GM12878 (cell line): ENCODE measurements around the gene FARS2. TPM values are rescaled to one million over a fixed set of nuclear protein-coding genes. Genes with fewer than 3 reads are reported as not detected.

Experiments used
- ATAC-seq: fragments of 200-7000 bp; cut with Tn5 transposase; 3 replicates; pipeline ENCODE4 v1.9.1; 2020; ENCODE audit warnings: mild to moderate bottlenecking, moderate library complexity
- BruUV-seq: library from RNA; stranded (reverse); fragments of 400-500 nt; replicated peaks from 2 replicates; lab custom pipeline; 2021; lab: Mats Ljungman, UMichigan
- CTCF ChIA-PET: fragments of 300-600 bp; sonication (Branson Sonifier 250); formaldehyde crosslinking; extraction: SDS; loops from one replicate; lab custom pipeline; 2021; ENCODE audit warnings: inconsistent platforms; lab: Yijun Ruan, JAX
- POLR2A ChIA-PET: fragments of 350-600 bp; formaldehyde crosslinking; extraction: SDS; loops from one replicate; lab custom pipeline; 2021; ENCODE audit warnings: inconsistent platforms; lab: Charles Lee
- RAD21 ChIA-PET: fragments of 300-600 bp; sonication (Branson Sonifier 250); formaldehyde crosslinking; loops from one replicate; lab custom pipeline; 2023; ENCODE audit warnings: antibody characterized with exemption; ENCODE audit not compliant: unreplicated experiment; lab: Charles Lee
- SMC1A ChIA-PET: fragments of 300-600 bp; sonication (Branson Sonifier 250); formaldehyde crosslinking; loops from one replicate; lab custom pipeline; 2023; ENCODE audit not compliant: unreplicated experiment, uncharacterized antibody; lab: Charles Lee
- DNase-seq: peaks from one replicate; pipeline ENCODE4 v3.0.0-alpha.2; 2011; ENCODE audit warnings: low read depth, low spot score
- FAIRE-seq: peaks from 3 replicates; lab custom pipeline; 2011; peaks lifted over from hg19 to GRCh38; lab: Jason Lieb, UNC
- H2AFZ ChIP-seq: 2 replicates; pipeline ENCODE4 v1.6.0; 2011; ENCODE audit warnings: low read depth, low read length, control low read depth; ENCODE audit not compliant: control insufficient read depth
- H3K27ac ChIP-seq: 2 replicates; pipeline ENCODE4 v1.5.1; 2011; ENCODE audit warnings: control low read depth; ENCODE audit not compliant: control insufficient read depth, insufficient read depth
- H3K27me3 ChIP-seq, 2 experiments: replicated peaks in 1 of 2; 2 replicates each; pipeline versions ENCODE4 v1.6.0 to v1.6.1; 2011; ENCODE audit warnings: low read length in 1 of 2; ENCODE audit not compliant: control insufficient read depth in 2 of 2, insufficient read depth in 2 of 2
- H3K36me3 ChIP-seq, 2 experiments: 2 replicates each; pipeline ENCODE4 v1.5.1; 2011; ENCODE audit warnings: low read length in 1 of 2; ENCODE audit not compliant: control insufficient read depth in 2 of 2, insufficient read depth in 2 of 2
- H3K4me1 ChIP-seq: 2 replicates; pipeline ENCODE4 v1.6.1; 2011; ENCODE audit warnings: mild to moderate bottlenecking, low read length, moderate library complexity, mixed read lengths; ENCODE audit not compliant: control insufficient read depth, insufficient read depth
- H3K4me2 ChIP-seq: 2 replicates; pipeline ENCODE4 v1.6.0; 2011; ENCODE audit warnings: control low read depth; ENCODE audit not compliant: control insufficient read depth, insufficient read depth
- H3K4me3 ChIP-seq: fragments of 200-600 bp; sonication (generic); 2 replicates; pipeline ENCODE4 v1.5.1; 2016
- H3K79me2 ChIP-seq: 2 replicates; pipeline ENCODE4 v1.6.0; 2011; ENCODE audit warnings: low read length; ENCODE audit not compliant: control insufficient read depth, insufficient read depth
- H3K9ac ChIP-seq: 2 replicates; pipeline ENCODE4 v1.8.0; 2011; ENCODE audit warnings: low read length, control low read depth, mixed read lengths; ENCODE audit not compliant: control insufficient read depth, insufficient read depth
- H3K9me3 ChIP-seq: replicated peaks from 3 replicates; pipeline ENCODE4 v1.5.1; 2011; ENCODE audit warnings: mild to moderate bottlenecking, low read length; ENCODE audit not compliant: control insufficient read depth, insufficient read depth
- H4K20me1 ChIP-seq: 2 replicates; pipeline ENCODE4 v1.6.0; 2011; ENCODE audit not compliant: control insufficient read depth, insufficient read depth
- BMI1 ChIP-seq: fragments of 450-650 bp; IDR thresholded peaks from 2 replicates; pipeline ENCODE4 v1.6.1; 2016; ENCODE audit warnings: mild to moderate bottlenecking, moderate library complexity, borderline replicate concordance
- ESRRA ChIP-seq: IDR thresholded peaks from 2 replicates; pipeline ENCODE4 v1.6.1; 2012; ENCODE audit warnings: mild to moderate bottlenecking, low read length, improper control_type of control experiment
- EZH2 ChIP-seq: IDR thresholded peaks from 2 replicates; pipeline ENCODE4 v1.6.1; 2012; ENCODE audit warnings: low read depth, mild to moderate bottlenecking, control low read depth, inconsistent platforms, low read length, borderline replicate concordance; ENCODE audit not compliant: control insufficient read depth
- JUND ChIP-seq: IDR thresholded peaks from 2 replicates; pipeline ENCODE4 v1.6.1; 2012; ENCODE audit warnings: low read depth, mild to moderate bottlenecking, low read length, improper control_type of control experiment, moderate library complexity
- KAT2A ChIP-seq: conservative IDR thresholded peaks from 2 replicates; pipeline ENCODE4 v1.6.1; 2011; ENCODE audit warnings: low read depth, low read length; ENCODE audit not compliant: control insufficient read depth
- MTA3 ChIP-seq: IDR thresholded peaks from 2 replicates; pipeline ENCODE4 v1.6.1; 2012; ENCODE audit warnings: low read length, inconsistent platforms, borderline replicate concordance
- MXI1 ChIP-seq: fragments of 150-350 bp; IDR thresholded peaks from 2 replicates; pipeline ENCODE4 v1.6.1; 2011; ENCODE audit warnings: low read depth, mild to moderate bottlenecking, inconsistent platforms, low read length, improper control_type of control experiment
- NFYA ChIP-seq: IDR thresholded peaks from 2 replicates; pipeline ENCODE4 v1.6.1; 2011; ENCODE audit warnings: low read depth, mild to moderate bottlenecking, low read length, improper control_type of control experiment, borderline replicate concordance
- ZNF24 ChIP-seq: fragments of 450-650 bp; IDR thresholded peaks from 2 replicates; pipeline ENCODE4 v1.6.1; 2017; ENCODE audit warnings: antibody characterized with exemption, mild to moderate bottlenecking
- ZZZ3 ChIP-seq: IDR thresholded peaks from 2 replicates; pipeline ENCODE4 v1.6.1; 2011; ENCODE audit warnings: low read depth; ENCODE audit not compliant: control insufficient read depth, insufficient read length
- WGBS: methylation state at CpG from one replicate; pipeline ENCODE4 v1.1.6; 2016; ENCODE audit warnings: low lambda C conversion rate; ENCODE audit not compliant: insufficient replicate concordance, insufficient coverage; ENCODE audit errors: missing lambda C conversion rate; 5-methylcytosine and 5-hydroxymethylcytosine counted together
- in situ Hi-C: fragments of 300-500 bp; cut with MboI; formaldehyde crosslinking; loops from 9 replicates; pipeline ENCODE4 v1.14.3; 2018; ENCODE audit warnings: mixed read lengths
- intact Hi-C: fragments of 100-400 bp; cut with micrococcal nuclease; formaldehyde crosslinking; loops from one replicate; pipeline ENCODE4 v1.14.2; 2022; ENCODE audit not compliant: unreplicated experiment
- polyA plus RNA-seq, 11 experiments: library from polyadenylated mRNA; depleted of rRNA in 4 of 11; unstranded in 6 of 11; stranded (reverse) in 5 of 11; fragments of >200 nt; fragmentation: Nextera tagmentation in 4 of 11; fragmentation: Illumina TruSeq in 1 of 11; extraction: Ambion mirVana in 4 of 11; extraction: Trizol in 1 of 11; gene quantifications; 1 replicate in 1 of 11; 2 replicates in 10 of 11; pipeline versions ENCODE4 v1.2.1 to v1.2.3, GENCODE V29; 2011 to 2016; ENCODE audit warnings: inconsistent platforms in 2 of 11, missing spikeins in 2 of 11, low read depth in 1 of 11
- total RNA-seq, 4 experiments: library from RNA; depleted of rRNA in 3 of 4; stranded (reverse); fragments of >200 nt in 3 of 4; fragmentation: Illumina TruSeq in 1 of 4; extraction: Trizol in 1 of 4; gene quantifications; 2 replicates each; pipeline versions ENCODE4 v1.2.1 to v1.2.3, GENCODE V29; 2013 to 2021
- TF ChIP-seq, protein P1 (sequence below): fragments of 450-650 bp; IDR thresholded peaks from 2 replicates; pipeline ENCODE4 v1.6.1; 2017; ENCODE audit warnings: low read depth, mild to moderate bottlenecking, moderate library complexity
- TF ChIP-seq, protein P2 (sequence below): IDR thresholded peaks from 2 replicates; pipeline ENCODE4 v1.6.1; 2011; ENCODE audit warnings: borderline replicate concordance, low read depth, mild to moderate bottlenecking, moderate library complexity, low read length; ENCODE audit not compliant: insufficient read depth, poor library complexity, severe bottlenecking
- TF ChIP-seq, protein P3 (sequence below): fragments of 450-650 bp; formaldehyde crosslinking; IDR thresholded peaks from 2 replicates; pipeline ENCODE4 v1.5.0; 2022; ENCODE audit warnings: mild to moderate bottlenecking, missing genetic modification characterization

Gene FARS2
- total and polyA plus RNA-seq, 10 of the 15 experiments (the other 5 are each of a cell fraction or from before 2014, with no cell fraction given), result 16.8 to 46.7 (median 25.6) TPM

DNA sequence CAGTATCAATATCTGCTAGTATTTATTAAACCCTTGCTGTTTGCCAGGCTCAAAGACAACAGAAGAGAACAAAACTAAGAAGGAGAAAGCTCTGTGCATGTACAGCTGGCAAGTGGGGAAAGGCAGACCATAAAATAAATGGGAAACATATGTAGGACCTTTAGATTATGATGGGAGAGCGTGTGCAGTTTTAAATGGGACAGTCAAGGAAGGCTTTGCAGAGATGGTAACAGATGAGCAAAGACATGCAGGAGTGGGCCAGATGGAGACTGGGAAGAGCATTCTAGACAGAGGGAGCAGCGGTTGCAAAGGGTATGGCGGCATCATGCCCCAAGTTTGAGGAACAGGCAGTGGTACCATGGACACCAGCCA lies 485.4 kb downstream of the FARS2 start (continued):
- TF ChIP-seq, protein P1, sequence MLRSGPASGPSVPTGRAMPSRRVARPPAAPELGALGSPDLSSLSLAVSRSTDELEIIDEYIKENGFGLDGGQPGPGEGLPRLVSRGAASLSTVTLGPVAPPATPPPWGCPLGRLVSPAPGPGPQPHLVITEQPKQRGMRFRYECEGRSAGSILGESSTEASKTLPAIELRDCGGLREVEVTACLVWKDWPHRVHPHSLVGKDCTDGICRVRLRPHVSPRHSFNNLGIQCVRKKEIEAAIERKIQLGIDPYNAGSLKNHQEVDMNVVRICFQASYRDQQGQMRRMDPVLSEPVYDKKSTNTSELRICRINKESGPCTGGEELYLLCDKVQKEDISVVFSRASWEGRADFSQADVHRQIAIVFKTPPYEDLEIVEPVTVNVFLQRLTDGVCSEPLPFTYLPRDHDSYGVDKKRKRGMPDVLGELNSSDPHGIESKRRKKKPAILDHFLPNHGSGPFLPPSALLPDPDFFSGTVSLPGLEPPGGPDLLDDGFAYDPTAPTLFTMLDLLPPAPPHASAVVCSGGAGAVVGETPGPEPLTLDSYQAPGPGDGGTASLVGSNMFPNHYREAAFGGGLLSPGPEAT, result no peak
- no peak for TF ChIP-seq MTA3
- TF ChIP-seq, protein P2, sequence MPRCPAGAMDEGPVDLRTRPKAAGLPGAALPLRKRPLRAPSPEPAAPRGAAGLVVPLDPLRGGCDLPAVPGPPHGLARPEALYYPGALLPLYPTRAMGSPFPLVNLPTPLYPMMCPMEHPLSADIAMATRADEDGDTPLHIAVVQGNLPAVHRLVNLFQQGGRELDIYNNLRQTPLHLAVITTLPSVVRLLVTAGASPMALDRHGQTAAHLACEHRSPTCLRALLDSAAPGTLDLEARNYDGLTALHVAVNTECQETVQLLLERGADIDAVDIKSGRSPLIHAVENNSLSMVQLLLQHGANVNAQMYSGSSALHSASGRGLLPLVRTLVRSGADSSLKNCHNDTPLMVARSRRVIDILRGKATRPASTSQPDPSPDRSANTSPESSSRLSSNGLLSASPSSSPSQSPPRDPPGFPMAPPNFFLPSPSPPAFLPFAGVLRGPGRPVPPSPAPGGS, result no peak

DNA sequence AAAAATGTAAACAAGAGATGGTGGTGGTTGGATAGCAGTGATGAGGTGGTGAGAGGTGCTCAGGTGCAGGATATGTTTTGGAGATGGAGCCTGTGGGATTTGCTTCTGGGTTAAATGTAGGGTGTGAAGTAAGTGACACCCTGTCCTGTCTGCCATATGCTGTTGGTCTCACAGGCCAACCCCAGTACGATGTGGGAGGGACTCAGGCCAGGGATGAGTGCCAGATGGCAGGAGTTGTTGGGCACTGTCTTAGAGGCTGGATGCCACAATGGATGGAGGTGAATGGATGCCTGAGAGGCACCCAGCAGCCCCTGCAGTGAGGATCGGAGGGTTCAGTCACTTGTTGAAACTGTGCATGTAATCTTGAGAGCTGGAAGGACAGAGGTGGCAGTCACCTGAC lies 486.1 kb downstream of the FARS2 start:
- TF ChIP-seq JUND, result no peak
- TF ChIP-seq, protein P3, sequence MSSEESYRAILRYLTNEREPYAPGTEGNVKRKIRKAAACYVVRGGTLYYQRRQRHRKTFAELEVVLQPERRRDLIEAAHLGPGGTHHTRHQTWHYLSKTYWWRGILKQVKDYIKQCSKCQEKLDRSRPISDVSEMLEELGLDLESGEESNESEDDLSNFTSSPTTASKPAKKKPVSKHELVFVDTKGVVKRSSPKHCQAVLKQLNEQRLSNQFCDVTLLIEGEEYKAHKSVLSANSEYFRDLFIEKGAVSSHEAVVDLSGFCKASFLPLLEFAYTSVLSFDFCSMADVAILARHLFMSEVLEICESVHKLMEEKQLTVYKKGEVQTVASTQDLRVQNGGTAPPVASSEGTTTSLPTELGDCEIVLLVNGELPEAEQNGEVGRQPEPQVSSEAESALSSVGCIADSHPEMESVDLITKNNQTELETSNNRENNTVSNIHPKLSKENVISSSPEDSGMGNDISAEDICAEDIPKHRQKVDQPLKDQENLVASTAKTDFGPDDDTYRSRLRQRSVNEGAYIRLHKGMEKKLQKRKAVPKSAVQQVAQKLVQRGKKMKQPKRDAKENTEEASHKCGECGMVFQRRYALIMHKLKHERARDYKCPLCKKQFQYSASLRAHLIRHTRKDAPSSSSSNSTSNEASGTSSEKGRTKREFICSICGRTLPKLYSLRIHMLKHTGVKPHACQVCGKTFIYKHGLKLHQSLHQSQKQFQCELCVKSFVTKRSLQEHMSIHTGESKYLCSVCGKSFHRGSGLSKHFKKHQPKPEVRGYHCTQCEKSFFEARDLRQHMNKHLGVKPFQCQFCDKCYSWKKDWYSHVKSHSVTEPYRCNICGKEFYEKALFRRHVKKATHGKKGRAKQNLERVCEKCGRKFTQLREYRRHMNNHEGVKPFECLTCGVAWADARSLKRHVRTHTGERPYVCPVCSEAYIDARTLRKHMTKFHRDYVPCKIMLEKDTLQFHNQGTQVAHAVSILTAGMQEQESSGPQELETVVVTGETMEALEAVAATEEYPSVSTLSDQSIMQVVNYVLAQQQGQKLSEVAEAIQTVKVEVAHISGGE (CRISPR knock-in tag), result no peak
- no peak for TF ChIP-seq ZZZ3
- TF ChIP-seq MXI1, result no peak
- no peak for TF ChIP-seq NFYA
- TF ChIP-seq BMI1, result no peak
- no peak for TF ChIP-seq ZNF24
- TF ChIP-seq KAT2A, result no peak
- no peak for TF ChIP-seq EZH2
- TF ChIP-seq ESRRA, result no peak
- POLR2A ChIA-PET, result no interaction called here
- CTCF ChIA-PET, result no interaction called here
- H3K27ac ChIP-seq, result no peak overlapping the region
- FAIRE-seq (no peak), ATAC-seq (no peak), DNase-seq (no peak)
- SMC1A ChIA-PET, result interaction anchor here (1.5 kb wide), 1 partner anchor 276 kb away, joined by 3 read pairs; no protein-coding TSS in a partner anchor
- no peaks in the 10 kb centered on the region for H3K27me3 ChIP-seq
- no peaks in the 10 kb centered on the region for H3K9me3 ChIP-seq
- H3K4me3 ChIP-seq, result no peak overlapping the region
- BruUV-seq, result no TSS peak
- intact Hi-C loops, result no loop called here
- in situ Hi-C loops, result no loop called here
- no peaks in the 10 kb centered on the region for H3K36me3 ChIP-seq
- H3K4me2 ChIP-seq, result no peak overlapping the region
- H3K9ac ChIP-seq, result no peak overlapping the region
- RAD21 ChIA-PET, result no interaction called here
- WGBS, result 100% methylated on average over 2 of the region's 2 CpGs
- H3K4me1 ChIP-seq, result no peaks in the 10 kb centered on the region
- no peaks in the 10 kb centered on the region for H3K79me2 ChIP-seq
- H4K20me1 ChIP-seq, result no peaks in the 10 kb centered on the region
- H2AFZ ChIP-seq, result no peak overlapping the region
